Measurements from ENCODE around the gene DLG2. TPM values are rescaled to one million over a fixed set of nuclear protein-coding genes. Genes with fewer than 3 reads are reported as not detected.
A peak's percentile ranks its signal among the peaks of the same experiment; 100 is the strongest.

The DLG2 gene
- total RNA-seq, 1 experiment from 2014 or later = 17.5 TPM

- Mint-ChIP-seq H3K4me1 (peaks cover 18% of the 10 kb centered on the region), H3K4me3 (no peak overlapping the region), H3K9me3 (peaks cover 12% of the 10 kb centered on the region), H3K27ac (no peak overlapping the region), H3K36me3 (0 out of 2 replicates have a peak, but pooled peaks cover 5% of the 10 kb centered on the region), H3K27me3 (ENCODE audit: low read depth) (no peaks in the 10 kb centered on the region)
- TF ChIP-seq ATF1 (CRISPR knock-in tag; IDR thresholded peaks at IDR 0.05) (no peak), FOXJ3 (CRISPR knock-in tag; IDR thresholded peaks at IDR 0.05; ENCODE audit: borderline replicate concordance) (no peak), MLX (CRISPR knock-in tag; IDR thresholded peaks at IDR 0.05) (no peak), MXD4 (CRISPR knock-in tag; IDR thresholded peaks at IDR 0.05; ENCODE audit: borderline replicate concordance) (no peak)
- ATAC-seq = no peak
- no peak for DNase-seq (ENCODE audit: low spot score)
- ChIA-PET CTCF (interaction anchor here (1.0 kb wide), 1 partner anchor 9 kb away, joined by 5 read pairs; no protein-coding TSS in a partner anchor), POLR2A (no interaction called here)
Observed at GRCh38 chr11:84549217-84549616, 1077.9 kb downstream of the DLG2 start.

- ATAC-seq (no peak), DNase-seq (ENCODE audit: low spot score) (no peak)
- peaks cover 19% of the 10 kb centered on the region for H3K36me3 Mint-ChIP-seq
- peaks cover 20% of the 10 kb centered on the region for H3K9me3 Mint-ChIP-seq
- no peak overlapping the region for H3K4me3 Mint-ChIP-seq
- H3K27ac Mint-ChIP-seq = peak overlapping the region; percentile 91
- POLR2A ChIA-PET = no interaction called here
- peaks cover 43% of the 10 kb centered on the region for H3K4me1 Mint-ChIP-seq
- TF ChIP-seq FOXP1 (CRISPR knock-in tag; IDR thresholded peaks at IDR 0.05; ENCODE audit: borderline replicate concordance) = no peak
- no peak for TF ChIP-seq TEAD4 (CRISPR knock-in tag; IDR thresholded peaks at IDR 0.05)
- TF ChIP-seq FOXP4 (CRISPR knock-in tag; IDR thresholded peaks at IDR 0.05) = no peak
- no peak for TF ChIP-seq SMAD3 (CRISPR knock-in tag; IDR thresholded peaks at IDR 0.05; ENCODE audit: borderline replicate concordance)
- TF ChIP-seq AR (CRISPR knock-in tag; IDR thresholded peaks at IDR 0.05) = no peak
- CTCF ChIA-PET = interaction anchor here (0.6 to 3.9 kb wide), 17 partner anchors 11 to 708 kb away, joined by 3 to 23 read pairs (median 5); no protein-coding TSS in a partner anchor
- H3K27me3 Mint-ChIP-seq (ENCODE audit: low read depth) = no peaks in the 10 kb centered on the region
Observed at GRCh38 chr11:84544566-84544965, 1082.6 kb downstream of the DLG2 start.

- H3K27me3 Mint-ChIP-seq (ENCODE audit: low read depth) = no peaks in the 10 kb centered on the region
- ChIA-PET CTCF (interaction anchor here (0.7 to 3.9 kb wide), 19 partner anchors 12 to 707 kb away, joined by 3 to 23 read pairs (median 4); no protein-coding TSS in a partner anchor), POLR2A (interaction anchor here (0.5 kb wide), 1 partner anchor 106 kb away, joined by 4 read pairs; no protein-coding TSS in a partner anchor)
- peak overlapping the region; percentile 91 for H3K27ac Mint-ChIP-seq
- H3K36me3 Mint-ChIP-seq = peaks cover 23% of the 10 kb centered on the region
- peaks cover 22% of the 10 kb centered on the region for H3K9me3 Mint-ChIP-seq
- peak overlapping the region; percentile 55 for H3K4me3 Mint-ChIP-seq
- peak; percentile 95 for ATAC-seq
- peaks cover 43% of the 10 kb centered on the region for H3K4me1 Mint-ChIP-seq
- peak; percentile 80 for DNase-seq (ENCODE audit: low spot score)
- TF ChIP-seq FOXP4 (CRISPR knock-in tag; IDR thresholded peaks at IDR 0.05) (no peak), GABPB1 (CRISPR knock-in tag; IDR thresholded peaks at IDR 0.05) (no peak), IRF2 (CRISPR knock-in tag; IDR thresholded peaks at IDR 0.05; ENCODE audit: borderline replicate concordance, low read depth) (no peak), NFYB (CRISPR knock-in tag; conservative IDR thresholded peaks at IDR 0.05; ENCODE audit: low read depth) (no peak), FOXK1 (CRISPR knock-in tag; IDR thresholded peaks at IDR 0.05) (no peak), E2F5 (CRISPR knock-in tag; IDR thresholded peaks at IDR 0.05) (no peak), IRF1 (CRISPR knock-in tag; IDR thresholded peaks at IDR 0.05) (no peak), MAX (CRISPR knock-in tag; IDR thresholded peaks at IDR 0.05) (no peak), ZSCAN18 (CRISPR knock-in tag; IDR thresholded peaks at IDR 0.05) (no peak), ZNF219 (CRISPR knock-in tag; IDR thresholded peaks at IDR 0.05; ENCODE audit: borderline replicate concordance) (no peak), FOXJ3 (CRISPR knock-in tag; IDR thresholded peaks at IDR 0.05; ENCODE audit: borderline replicate concordance) (no peak)
Observed at GRCh38 chr11:84543367-84544159, 1083.6 kb downstream of the DLG2 start.

Data from WTC11 (cell line).